Skeletal muscle satellite cell (primary cell): ENCODE measurements around the gene RIMBP3C.
"Not testable (repeated sequence)": the region's sequence is repeated elsewhere in the genome, so short reads cannot be mapped to it uniquely, and the experiment has no call there.

ENCODE experiments used
- H3K27me3 ChIP-seq: 2 replicates; pipeline ENCODE4 v1.7.0; 2013; ENCODE audit warnings: low read length; ENCODE audit not compliant: control insufficient read depth, insufficient read depth
- H3K36me3 ChIP-seq: 2 replicates; pipeline ENCODE4 v1.7.0; 2013; ENCODE audit warnings: mild to moderate bottlenecking, control low read depth, low read length; ENCODE audit not compliant: insufficient read depth
- H3K4me1 ChIP-seq: 2 replicates; pipeline ENCODE4 v1.7.0; 2013; ENCODE audit warnings: low read length; ENCODE audit not compliant: control insufficient read depth, insufficient read depth
- H3K4me2 ChIP-seq: 2 replicates; pipeline ENCODE4 v1.7.0; 2013; ENCODE audit warnings: mild to moderate bottlenecking, low read length
- H3K4me3 ChIP-seq: 2 replicates; pipeline ENCODE4 v1.7.0; 2013; ENCODE audit warnings: low read length
- H3K9ac ChIP-seq: 2 replicates; pipeline ENCODE4 v1.7.0; 2013; ENCODE audit warnings: mild to moderate bottlenecking, low read depth, low read length, moderate library complexity
- H3K9me3 ChIP-seq: replicated peaks from 2 replicates; pipeline ENCODE4 v1.7.0; 2013; ENCODE audit warnings: mild to moderate bottlenecking, control low read depth, low read length

The RIMBP3C gene

GRCh38 chr22:21587803-21588611 is 36.7 kb upstream of the RIMBP3C start:
- Histone ChIP-seq H3K27me3 (no peaks in the 10 kb centered on the region), H3K4me3 (no peak overlapping the region), H3K4me1 (peaks cover 26% of the 10 kb centered on the region), H3K36me3 (peaks cover 6% of the 10 kb centered on the region), H3K9me3 (no peaks in the 10 kb centered on the region), H3K9ac (no peak overlapping the region), H3K4me2 (no peak overlapping the region)

DNA sequence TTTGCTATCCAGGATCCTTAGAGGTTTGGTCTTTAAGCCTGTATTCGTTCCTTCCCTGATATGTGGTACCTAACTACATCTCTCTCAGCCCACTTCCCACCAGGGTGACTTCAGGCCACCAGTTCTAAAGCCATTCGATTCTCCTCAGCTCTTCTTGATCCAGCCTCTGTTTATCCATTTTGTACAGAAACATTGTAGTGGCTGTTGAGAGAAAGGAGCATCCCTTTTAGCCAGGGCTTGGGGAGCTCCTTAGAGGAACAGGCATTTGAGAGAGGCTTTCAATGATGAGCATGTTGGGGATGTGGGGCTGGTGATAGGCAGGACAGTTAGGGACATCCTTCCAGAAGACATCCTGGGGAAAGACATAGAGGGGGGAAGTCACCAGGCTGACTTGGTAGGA is 34.1 kb upstream of the RIMBP3C start:
- no peak overlapping the region for H3K4me3 ChIP-seq
- H3K9ac ChIP-seq, result no peak overlapping the region
- no peaks in the 10 kb centered on the region for H3K9me3 ChIP-seq
- H3K36me3 ChIP-seq, result no peaks in the 10 kb centered on the region
- no peaks in the 10 kb centered on the region for H3K27me3 ChIP-seq
- peaks cover 10% of the 10 kb centered on the region for H3K4me1 ChIP-seq
- H3K4me2 ChIP-seq, result no peak overlapping the region

DNA sequence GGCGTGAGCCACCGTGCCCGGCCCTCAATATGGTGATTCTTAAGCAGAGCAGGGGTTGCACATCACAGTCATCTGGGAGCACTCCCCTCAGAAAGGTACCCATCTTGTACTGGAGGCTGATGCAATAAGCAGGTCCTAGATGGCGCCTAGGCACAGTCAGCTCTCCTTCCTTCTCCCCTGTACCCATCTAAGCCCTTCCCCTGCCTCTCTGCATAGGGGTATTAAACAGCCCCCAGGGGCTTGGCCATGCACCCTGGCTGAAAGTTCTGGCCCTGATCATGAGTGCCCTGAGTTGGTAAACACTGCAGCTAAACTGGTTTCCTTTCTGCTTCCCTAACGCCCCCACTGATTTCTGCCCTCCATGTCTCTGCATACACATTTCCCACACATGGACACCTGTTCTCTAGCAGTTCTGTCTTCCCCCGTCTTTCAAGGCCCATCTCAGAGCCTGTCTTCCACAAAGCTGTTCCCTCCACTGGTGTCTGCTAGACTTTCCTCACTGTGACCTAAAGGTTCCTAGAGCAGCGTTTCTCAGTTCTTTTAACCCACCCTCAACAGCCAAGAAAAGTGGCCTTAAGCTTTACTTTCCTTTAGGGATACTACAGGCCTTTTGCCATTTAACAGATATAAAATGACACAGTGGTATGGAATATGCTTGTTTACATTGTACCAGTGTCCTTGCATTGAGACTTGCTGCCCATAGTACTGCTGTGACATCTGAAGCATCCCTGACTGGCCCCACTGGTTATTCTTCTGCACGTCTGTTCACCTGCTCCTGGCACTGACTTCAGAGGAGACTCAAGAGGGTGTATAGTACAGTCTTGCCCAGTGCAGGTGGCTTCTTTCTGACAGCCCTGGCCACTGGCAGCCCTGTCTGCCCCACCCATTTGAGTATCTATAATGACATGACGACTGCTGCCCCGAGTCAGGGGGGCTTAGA is 31.8 kb upstream of the RIMBP3C start:
- Histone ChIP-seq H3K9me3 (no peaks in the 10 kb centered on the region), H3K4me3 (no peak overlapping the region), H3K36me3 (peaks cover 2% of the 10 kb centered on the region), H3K4me1 (peaks cover 7% of the 10 kb centered on the region), H3K27me3 (no peaks in the 10 kb centered on the region), H3K9ac (no peak overlapping the region), H3K4me2 (no peak overlapping the region)

GRCh38 chr22:21581009-21581713 is 29.9 kb upstream of the RIMBP3C start:
- H3K9me3 ChIP-seq, H3K4me1 ChIP-seq, H3K4me3 ChIP-seq, H3K9ac ChIP-seq, H3K27me3 ChIP-seq, H3K4me2 ChIP-seq, H3K36me3 ChIP-seq: not testable (repeated sequence)

DNA sequence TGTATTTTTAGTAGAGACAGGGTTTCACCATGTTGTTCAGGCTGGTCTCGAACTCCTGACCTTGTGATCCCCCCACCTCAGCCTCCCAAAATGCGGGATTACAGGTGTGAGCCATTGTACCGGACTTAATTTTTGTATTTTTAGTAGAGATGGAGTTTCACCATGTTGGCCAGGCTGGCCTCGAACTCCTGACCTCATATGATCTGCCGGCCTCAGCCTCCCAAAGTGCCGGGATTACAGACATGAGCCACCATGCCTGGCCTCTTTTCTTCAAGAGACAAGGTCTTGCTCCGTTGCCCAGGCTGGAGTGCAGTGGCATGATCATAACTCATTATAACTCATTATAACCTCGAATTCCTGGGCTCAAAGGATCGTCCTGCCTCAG is 29.4 kb upstream of the RIMBP3C start:
- not testable (repeated sequence) for H3K4me3 ChIP-seq, H3K9me3 ChIP-seq, H3K4me1 ChIP-seq, H3K36me3 ChIP-seq, H3K27me3 ChIP-seq, H3K9ac ChIP-seq, H3K4me2 ChIP-seq

DNA sequence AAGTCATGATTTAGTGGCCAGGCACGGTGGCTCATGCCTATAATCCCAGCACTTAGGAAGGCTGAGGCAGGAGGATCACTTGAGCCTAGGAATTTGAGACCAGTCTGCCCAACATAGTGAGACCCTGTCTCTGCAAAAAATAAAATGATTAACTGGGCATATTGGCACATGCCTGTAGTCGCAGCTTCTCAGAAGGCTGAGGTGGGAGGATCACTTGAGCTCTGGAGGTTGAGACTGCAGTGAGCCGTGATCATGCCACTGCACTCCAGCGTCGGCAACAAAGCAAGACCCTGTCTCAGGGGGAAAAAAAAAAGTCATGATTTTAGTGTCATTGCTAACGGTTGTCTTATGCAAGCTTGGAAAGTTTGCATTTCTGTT is 28.2 kb upstream of the RIMBP3C start:
- peaks cover 4% of the 10 kb centered on the region for H3K4me1 ChIP-seq
- H3K4me3 ChIP-seq, result no peak overlapping the region

GRCh38 chr22:21573750-21574494 is 22.7 kb upstream of the RIMBP3C start:
- Histone ChIP-seq H3K9ac (no peak overlapping the region), H3K4me3 (no peak overlapping the region), H3K36me3 (peaks cover 15% of the 10 kb centered on the region), H3K9me3 (no peaks in the 10 kb centered on the region), H3K27me3 (no peaks in the 10 kb centered on the region), H3K4me2 (no peak overlapping the region), H3K4me1 (peaks cover 35% of the 10 kb centered on the region)

More for the DNA sequence above, 28.2 kb upstream of the RIMBP3C start:
- no peak overlapping the region for H3K4me2 ChIP-seq
- no peak overlapping the region for H3K9ac ChIP-seq
- H3K27me3 ChIP-seq, result no peaks in the 10 kb centered on the region
- no peaks in the 10 kb centered on the region for H3K9me3 ChIP-seq
- H3K36me3 ChIP-seq, result peaks cover 2% of the 10 kb centered on the region

GRCh38 chr22:21573293-21573734 is 22.1 kb upstream of the RIMBP3C start:
- H3K9me3 ChIP-seq, result no peaks in the 10 kb centered on the region
- no peak overlapping the region for H3K9ac ChIP-seq
- H3K4me2 ChIP-seq, result no peak overlapping the region
- peaks cover 12% of the 10 kb centered on the region for H3K36me3 ChIP-seq
- H3K4me1 ChIP-seq, result peaks cover 35% of the 10 kb centered on the region
- no peaks in the 10 kb centered on the region for H3K27me3 ChIP-seq
- H3K4me3 ChIP-seq, result no peak overlapping the region

- Histone ChIP-seq H3K9me3 (no peaks in the 10 kb centered on the region), H3K4me1 (peaks cover 35% of the 10 kb centered on the region), H3K36me3 (peaks cover 12% of the 10 kb centered on the region), H3K27me3 (no peaks in the 10 kb centered on the region), H3K9ac (no peak overlapping the region), H3K4me2 (no peak overlapping the region), H3K4me3 (no peak overlapping the region)
Observed at GRCh38 chr22:21571679-21572078, 20.4 kb upstream of the RIMBP3C start.

DNA sequence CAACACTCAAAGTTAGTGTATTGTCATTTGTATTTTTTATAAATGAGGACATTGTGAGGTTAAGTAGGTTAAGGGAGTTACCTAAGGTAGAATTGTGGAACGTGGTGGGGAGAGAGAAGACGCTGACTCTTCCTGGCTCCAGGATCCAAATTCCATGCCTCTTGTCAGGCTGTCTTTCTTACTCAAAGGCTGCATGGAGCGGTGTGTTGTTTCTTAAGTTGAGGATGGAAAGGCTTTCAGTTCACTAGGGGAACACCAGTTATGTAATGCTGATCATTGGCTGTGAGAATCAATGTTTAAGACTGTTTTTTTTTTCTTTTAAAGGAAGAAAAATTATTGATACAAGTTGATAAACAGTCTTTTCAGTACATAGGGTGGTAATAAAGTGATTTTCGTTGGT is 19.1 kb upstream of the RIMBP3C start:
- Histone ChIP-seq H3K9me3 (no peaks in the 10 kb centered on the region), H3K4me1 (peaks cover 35% of the 10 kb centered on the region), H3K4me2 (peak overlapping the region; percentile 86), H3K4me3 (peak overlapping the region; percentile 23), H3K9ac (peak overlapping the region; percentile 17), H3K27me3 (no peaks in the 10 kb centered on the region), H3K36me3 (peaks cover 12% of the 10 kb centered on the region)
